Mesothelial cell of epicardium (in vitro differentiated cells): ENCODE results near the gene MRGPRE. TPM values are rescaled to one million over a fixed set of nuclear protein-coding genes. Genes with fewer than 3 reads are reported as not detected.

ENCODE experiments used
- DNase-seq, 2 experiments: peaks; one replicate each; pipeline ENCODE4 v3.0.0; 2021; ENCODE audit warnings: low spot score in 2 of 2; ENCODE audit not compliant: unreplicated experiment in 2 of 2
- H3K27ac Mint-ChIP-seq: 2 replicates; pipeline ENCODE4 v1.8.0; 2021; ENCODE audit warnings: mixed read lengths
- H3K27me3 Mint-ChIP-seq: 2 replicates; pipeline ENCODE4 v1.8.0; 2021; ENCODE audit warnings: low read depth, mixed read lengths
- H3K36me3 Mint-ChIP-seq: 2 replicates; pipeline ENCODE4 v1.8.0; 2021; ENCODE audit warnings: mixed read lengths
- H3K4me1 Mint-ChIP-seq: 2 replicates; pipeline ENCODE4 v1.8.0; 2021; ENCODE audit warnings: mixed read lengths
- H3K4me3 Mint-ChIP-seq: 2 replicates; pipeline ENCODE4 v1.8.0; 2021; ENCODE audit warnings: mild to moderate bottlenecking, moderate library complexity, mixed read lengths
- H3K9me3 Mint-ChIP-seq: 2 replicates; pipeline ENCODE4 v1.8.0; 2021; ENCODE audit warnings: mixed read lengths
- CTCF ChIP-seq: fragments of 200-600 bp; sonication (generic); IDR thresholded peaks from one replicate; pipeline ENCODE4 v1.5.0; 2021; ENCODE audit warnings: antibody characterized with exemption; ENCODE audit not compliant: unreplicated experiment
- total RNA-seq: library from RNA; stranded (reverse); gene quantifications from 3 replicates; pipeline ENCODE4 v1.2.1, GENCODE V29; 2021

Gene MRGPRE
- total RNA-seq, 1 donor from 2014 or later: not detected

DNA sequence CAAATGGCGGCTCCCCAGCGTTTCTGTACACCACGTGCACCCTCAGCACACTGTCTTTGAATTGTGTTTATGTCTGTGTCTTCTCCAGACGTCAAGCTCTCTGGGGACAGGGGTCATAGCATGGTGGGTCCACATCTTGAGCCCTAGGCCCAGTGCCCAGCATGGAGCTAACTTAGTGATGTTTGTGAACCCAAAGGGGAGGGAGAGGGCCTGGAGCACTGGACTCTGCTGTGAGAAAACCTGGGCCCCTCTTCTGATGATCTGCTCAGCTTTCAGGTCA is 17.9 kb downstream of the MRGPRE start:
- Mint-ChIP-seq H3K4me1 (peaks cover 5% of the 10 kb centered on the region), H3K4me3 (no peak overlapping the region), H3K9me3 (peaks cover 16% of the 10 kb centered on the region), H3K36me3 (no peaks in the 10 kb centered on the region), H3K27ac (no peak overlapping the region), H3K27me3 (peaks cover 66% of the 10 kb centered on the region)
- DNase-seq: no peak
- no peak for TF ChIP-seq CTCF

DNA sequence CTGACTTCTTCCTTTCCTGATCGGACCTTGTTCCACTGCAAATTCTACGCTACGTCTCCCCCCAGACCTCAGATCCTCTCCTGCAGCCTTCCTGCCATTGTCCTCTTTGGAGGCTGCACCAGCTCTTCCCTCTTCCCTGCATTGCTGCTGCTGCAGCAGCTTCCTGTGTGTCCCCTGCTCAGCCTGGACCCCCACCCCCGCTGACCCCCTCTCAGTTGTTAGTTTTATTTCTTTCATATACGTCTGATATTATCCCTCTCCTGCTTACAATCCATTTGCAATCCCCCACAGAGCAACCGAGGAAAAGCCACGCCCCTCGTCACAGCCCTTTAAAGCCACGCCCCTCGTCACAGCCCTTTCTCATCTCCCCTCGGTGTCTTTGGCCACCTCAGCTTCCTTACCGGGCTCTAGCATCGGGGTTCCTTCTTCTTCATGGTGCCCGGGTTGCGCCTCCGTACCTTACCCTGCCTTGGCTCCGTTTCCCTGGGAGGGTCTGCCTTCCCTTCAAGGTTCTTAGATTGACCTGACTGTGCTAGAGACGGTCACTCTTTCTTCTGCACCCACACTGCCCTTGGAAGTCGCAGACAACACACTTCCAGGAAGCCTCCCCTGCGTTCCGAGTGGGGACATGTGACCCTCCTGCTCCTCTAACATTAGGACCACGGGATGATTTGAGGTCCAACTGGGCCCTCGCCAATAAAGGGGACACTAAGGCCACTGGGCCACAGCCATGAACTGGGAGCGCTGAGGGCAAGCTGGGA is 18.4 kb downstream of the MRGPRE start:
- Mint-ChIP-seq H3K36me3 (no peaks in the 10 kb centered on the region), H3K4me3 (no peak overlapping the region), H3K9me3 (peaks cover 16% of the 10 kb centered on the region), H3K27me3 (peaks cover 66% of the 10 kb centered on the region), H3K4me1 (peaks cover 5% of the 10 kb centered on the region), H3K27ac (no peak overlapping the region)
- peak in 1 of 2 experiments; percentile 9 for DNase-seq
- TF ChIP-seq CTCF: no peak

- Mint-ChIP-seq H3K4me1 (no peaks in the 10 kb centered on the region), H3K27ac (no peak overlapping the region), H3K36me3 (no peaks in the 10 kb centered on the region), H3K9me3 (peaks cover 16% of the 10 kb centered on the region), H3K27me3 (peaks cover 46% of the 10 kb centered on the region), H3K4me3 (no peak overlapping the region)
- DNase-seq: no peak
- TF ChIP-seq CTCF: no peak
Observed at GRCh38 chr11:3208272-3208671, 23.9 kb downstream of the MRGPRE start.

DNA sequence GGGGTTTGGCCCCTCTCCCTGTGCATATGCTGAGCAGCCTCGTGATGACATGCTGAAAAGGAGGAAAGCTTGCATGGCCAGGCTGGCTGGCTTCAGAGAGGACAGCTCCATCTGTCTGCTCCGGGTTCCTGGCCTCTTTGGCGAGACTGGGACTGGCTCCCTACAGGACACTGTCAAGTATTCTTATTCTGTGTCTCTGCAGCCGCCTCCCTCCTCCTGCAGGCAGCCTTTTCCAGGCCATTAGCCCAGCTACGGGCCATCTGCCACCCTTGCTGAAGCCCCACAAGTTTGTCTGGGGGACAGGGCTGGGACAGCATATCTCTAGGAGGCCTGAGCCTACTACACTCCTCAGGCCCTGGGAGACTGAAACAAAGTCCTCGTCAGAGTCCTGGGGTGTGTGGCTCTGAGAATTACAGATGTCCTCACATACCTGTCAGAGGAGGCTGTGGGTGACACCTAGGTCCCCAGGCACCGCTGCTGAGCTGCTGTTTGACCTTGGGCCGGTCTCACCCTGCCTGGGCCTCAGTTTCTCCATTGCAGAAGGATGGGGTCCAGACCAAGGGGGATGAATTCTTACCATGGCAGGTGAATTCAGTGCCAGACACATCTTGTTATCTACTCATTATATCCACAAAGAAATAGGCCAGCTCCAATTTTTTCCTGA is 24.6 kb downstream of the MRGPRE start:
- Mint-ChIP-seq H3K4me3 (no peak overlapping the region), H3K9me3 (peaks cover 16% of the 10 kb centered on the region), H3K4me1 (no peaks in the 10 kb centered on the region), H3K27ac (no peak overlapping the region), H3K27me3 (peaks cover 47% of the 10 kb centered on the region), H3K36me3 (no peaks in the 10 kb centered on the region)
- no peak for DNase-seq
- no peak for TF ChIP-seq CTCF

GRCh38 chr11:3206922-3207204 is 25.4 kb downstream of the MRGPRE start:
- Mint-ChIP-seq H3K27me3 (peaks cover 51% of the 10 kb centered on the region), H3K27ac (no peak overlapping the region), H3K36me3 (no peaks in the 10 kb centered on the region), H3K4me3 (no peak overlapping the region), H3K4me1 (no peaks in the 10 kb centered on the region), H3K9me3 (peaks cover 13% of the 10 kb centered on the region)
- no peak for TF ChIP-seq CTCF
- no peak for DNase-seq
